Activated gamma-delta T cell (primary cell): ENCODE measurements around the gene DPT.

Experiments used
- DNase-seq: peaks from one replicate; lab custom pipeline; 2025; lab: John Stamatoyannopoulos, UW

Gene DPT

GRCh38 chr1:168698453-168698852 is 30.6 kb downstream of the DPT start:
- DNase-seq = no peak

- no peak for DNase-seq
Observed at GRCh38 chr1:168697356-168698126, 31.5 kb downstream of the DPT start.

- DNase-seq = no peak
Observed at GRCh38 chr1:168696125-168696760, 32.8 kb downstream of the DPT start.

- no peak for DNase-seq
Observed at GRCh38 chr1:168693872-168694238, 35.2 kb downstream of the DPT start.

- DNase-seq = no peak
Observed at GRCh38 chr1:168693197-168693871, 35.7 kb downstream of the DPT start.

GRCh38 chr1:168692472-168692871 is 36.5 kb downstream of the DPT start:
- no peak for DNase-seq

- DNase-seq = no peak
Observed at GRCh38 chr1:168691541-168691940, 37.5 kb downstream of the DPT start.

GRCh38 chr1:168689726-168690602 is 39.0 kb downstream of the DPT start:
- no peak for DNase-seq

- no peak for DNase-seq
Observed at GRCh38 chr1:168689327-168689657, 39.7 kb downstream of the DPT start.

- DNase-seq = no peak
Observed at GRCh38 chr1:168688644-168689326, 40.2 kb downstream of the DPT start.

- DNase-seq = no peak
Observed at GRCh38 chr1:168687816-168688215, 41.2 kb downstream of the DPT start.

GRCh38 chr1:168686666-168687065 is 42.3 kb downstream of the DPT start:
- no peak for DNase-seq

- no peak for DNase-seq
Observed at GRCh38 chr1:168683871-168684270, 45.1 kb downstream of the DPT start.

GRCh38 chr1:168676861-168677260 is 52.1 kb downstream of the DPT start:
- DNase-seq = no peak

- no peak for DNase-seq
Observed at GRCh38 chr1:168676029-168676812, 52.8 kb downstream of the DPT start.

- DNase-seq = no peak
Observed at GRCh38 chr1:168673974-168674683, 54.9 kb downstream of the DPT start.

GRCh38 chr1:168672278-168672677 is 56.7 kb downstream of the DPT start:
- DNase-seq = no peak

- DNase-seq = no peak
Observed at GRCh38 chr1:168671782-168672181, 57.2 kb downstream of the DPT start.

- DNase-seq = no peak
Observed at GRCh38 chr1:168665975-168666374, 63.0 kb downstream of the DPT start.
